Caco-2 (cell line): Measurements from ENCODE around the gene DTNB. TPM values are rescaled to one million over a fixed set of nuclear protein-coding genes. Genes with fewer than 3 reads are reported as not detected.

Experiments used
- BruUV-seq: library from RNA; stranded (reverse); fragments of 400-500 nt; replicated peaks from 2 replicates; lab custom pipeline; 2021; lab: Mats Ljungman, UMichigan
- CTCF ChIA-PET: fragments of 300-600 bp; sonication (Branson Sonifier 250); formaldehyde crosslinking; loops from one replicate; lab custom pipeline; 2022; ENCODE audit warnings: antibody characterized with exemption; lab: Charles Lee
- POLR2A ChIA-PET: fragments of 300-600 bp; sonication (Branson Sonifier 250); formaldehyde crosslinking; loops from one replicate; lab custom pipeline; 2022; ENCODE audit warnings: antibody characterized with exemption; lab: Charles Lee
- DNase-seq, 2 experiments: peaks; one replicate each; pipeline versions ENCODE4 v3.0.0 to v3.0.0-alpha.2; 2020 to 2022
- H3K27me3 ChIP-seq: replicated peaks from 2 replicates; pipeline ENCODE4 v1.6.0; 2011; ENCODE audit warnings: low read length; ENCODE audit not compliant: control insufficient read depth, insufficient read depth
- H3K36me3 ChIP-seq: 2 replicates; pipeline ENCODE4 v1.5.1; 2011; ENCODE audit warnings: low read length; ENCODE audit not compliant: control insufficient read depth, insufficient read depth
- H3K4me1 ChIP-seq: fragments of 250-450 bp; sonication (Bioruptor Pico); 2 replicates; pipeline ENCODE4 v1.5.1; 2020; ENCODE audit warnings: mild to moderate bottlenecking
- H3K4me3 ChIP-seq: 2 replicates; pipeline ENCODE4 v1.5.1; 2011; ENCODE audit warnings: low read depth, mild to moderate bottlenecking, control low read depth, low read length
- H3K9me3 ChIP-seq: fragments of 250-450 bp; sonication (Bioruptor Pico); 2 replicates; pipeline ENCODE4 v1.5.1; 2020; ENCODE audit warnings: mild to moderate bottlenecking, moderate library complexity
- H3K27ac Mint-ChIP-seq: one replicate; pipeline ENCODE4 v1.8.0; 2022; ENCODE audit warnings: mixed read lengths; ENCODE audit not compliant: unreplicated experiment
- H3K27me3 Mint-ChIP-seq: one replicate; pipeline ENCODE4 v1.8.0; 2022; ENCODE audit warnings: mixed read lengths; ENCODE audit not compliant: insufficient read depth, unreplicated experiment
- H3K36me3 Mint-ChIP-seq: one replicate; pipeline ENCODE4 v1.8.0; 2022; ENCODE audit warnings: mild to moderate bottlenecking, mixed read lengths; ENCODE audit not compliant: insufficient read depth, unreplicated experiment
- H3K4me1 Mint-ChIP-seq: one replicate; pipeline ENCODE4 v1.8.0; 2022; ENCODE audit warnings: low read depth, mixed read lengths; ENCODE audit not compliant: unreplicated experiment
- H3K4me3 Mint-ChIP-seq: one replicate; pipeline ENCODE4 v1.8.0; 2022; ENCODE audit warnings: mild to moderate bottlenecking, moderate library complexity, mixed read lengths; ENCODE audit not compliant: unreplicated experiment
- H3K9me3 Mint-ChIP-seq: one replicate; pipeline ENCODE4 v1.8.0; 2022; ENCODE audit warnings: mixed read lengths; ENCODE audit not compliant: unreplicated experiment
- intact Hi-C: fragments of 100-400 bp; cut with micrococcal nuclease; formaldehyde crosslinking; loops from one replicate; pipeline ENCODE4 v1.10.0; 2022; ENCODE audit not compliant: unreplicated experiment
- total RNA-seq: library from RNA; stranded (reverse); gene quantifications from 2 replicates; pipeline ENCODE4 v1.2.3, GENCODE V29; 2022
- TF ChIP-seq, protein P1 (sequence below), 2 experiments: fragments of 200-600 bp in 1 of 2; IDR thresholded peaks; 1 replicate in 1 of 2; 2 replicates in 1 of 2; pipeline versions ENCODE4 v1.5.1 to v1.8.0; 2011 to 2022; ENCODE audit warnings: antibody characterized with exemption in 1 of 2, control low read depth in 1 of 2, inconsistent platforms in 1 of 2, low read depth in 1 of 2, low read length in 1 of 2, mild to moderate bottlenecking in 1 of 2, moderate library complexity in 1 of 2; ENCODE audit not compliant: insufficient read depth in 1 of 2, severe bottlenecking in 1 of 2, unreplicated experiment in 1 of 2

Gene DTNB
- total RNA-seq, 1 experiment from 2014 or later, result 50.4 TPM

DNA sequence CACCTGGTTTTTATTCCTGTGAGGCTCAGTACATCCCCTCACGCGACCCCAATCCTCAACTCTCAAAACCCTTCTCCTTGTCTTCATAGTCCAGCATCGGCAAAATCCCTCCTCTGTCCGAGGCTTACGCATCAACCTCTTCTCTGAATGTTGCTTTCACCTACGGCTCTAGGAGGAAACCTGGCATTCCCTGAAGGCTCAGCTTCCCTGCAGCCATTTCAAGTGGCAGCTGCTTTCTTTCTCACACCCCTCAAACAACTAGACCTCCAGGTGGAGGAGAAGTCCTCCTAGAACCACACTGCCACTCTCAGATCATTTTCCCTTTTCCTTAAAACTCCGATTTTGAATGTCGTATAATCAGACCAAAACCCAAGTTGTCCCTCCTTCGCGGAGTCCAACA lies 114.2 kb downstream of the DTNB start:
- CTCF ChIA-PET, result no interaction called here
- no TSS peak for BruUV-seq
- TF ChIP-seq, protein P1, sequence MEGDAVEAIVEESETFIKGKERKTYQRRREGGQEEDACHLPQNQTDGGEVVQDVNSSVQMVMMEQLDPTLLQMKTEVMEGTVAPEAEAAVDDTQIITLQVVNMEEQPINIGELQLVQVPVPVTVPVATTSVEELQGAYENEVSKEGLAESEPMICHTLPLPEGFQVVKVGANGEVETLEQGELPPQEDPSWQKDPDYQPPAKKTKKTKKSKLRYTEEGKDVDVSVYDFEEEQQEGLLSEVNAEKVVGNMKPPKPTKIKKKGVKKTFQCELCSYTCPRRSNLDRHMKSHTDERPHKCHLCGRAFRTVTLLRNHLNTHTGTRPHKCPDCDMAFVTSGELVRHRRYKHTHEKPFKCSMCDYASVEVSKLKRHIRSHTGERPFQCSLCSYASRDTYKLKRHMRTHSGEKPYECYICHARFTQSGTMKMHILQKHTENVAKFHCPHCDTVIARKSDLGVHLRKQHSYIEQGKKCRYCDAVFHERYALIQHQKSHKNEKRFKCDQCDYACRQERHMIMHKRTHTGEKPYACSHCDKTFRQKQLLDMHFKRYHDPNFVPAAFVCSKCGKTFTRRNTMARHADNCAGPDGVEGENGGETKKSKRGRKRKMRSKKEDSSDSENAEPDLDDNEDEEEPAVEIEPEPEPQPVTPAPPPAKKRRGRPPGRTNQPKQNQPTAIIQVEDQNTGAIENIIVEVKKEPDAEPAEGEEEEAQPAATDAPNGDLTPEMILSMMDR (IDR thresholded peaks at IDR 0.05; ENCODE audit: insufficient read depth in 1 of 2, low read depth in 1 of 2, low read length in 1 of 2, severe bottlenecking in 1 of 2, unreplicated experiment in 1 of 2), result no peak

DNA sequence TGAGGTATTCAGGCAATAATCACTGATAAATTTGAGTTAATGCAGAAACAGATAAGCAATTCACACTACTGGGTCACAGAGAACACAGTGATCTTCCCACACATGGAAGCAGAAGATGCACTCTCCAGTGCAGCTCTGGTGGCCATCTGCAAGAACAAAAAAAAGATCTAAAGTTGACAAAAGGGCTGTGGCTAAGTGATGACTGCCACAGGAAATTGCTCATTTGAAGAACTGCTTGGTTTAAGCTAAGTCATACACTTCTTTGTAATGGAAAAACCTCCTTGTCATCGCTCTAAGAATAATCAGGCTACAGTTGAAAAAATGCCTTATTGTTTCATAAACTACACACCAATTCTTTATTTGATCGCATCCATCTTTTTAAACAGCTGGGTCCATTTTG lies 115.1 kb downstream of the DTNB start:
- H3K27ac Mint-ChIP-seq, result no peak overlapping the region
- H3K4me3 Mint-ChIP-seq, result no peak overlapping the region
- intact Hi-C loops, result no loop called here

More for the DNA sequence above, 114.2 kb downstream of the DTNB start:
- no peaks in the 10 kb centered on the region for H3K27me3 Mint-ChIP-seq
- no peaks in the 10 kb centered on the region for H3K4me1 Mint-ChIP-seq
- peaks cover 4% of the 10 kb centered on the region for H3K36me3 Mint-ChIP-seq
- H3K4me1 ChIP-seq, result no peaks in the 10 kb centered on the region
- no peaks in the 10 kb centered on the region for H3K27me3 ChIP-seq
- H3K27ac Mint-ChIP-seq, result no peak overlapping the region
- H3K4me3 ChIP-seq, result no peak overlapping the region
- H3K36me3 ChIP-seq, result no peaks in the 10 kb centered on the region
- intact Hi-C loops, result no loop called here
- no peak overlapping the region for H3K4me3 Mint-ChIP-seq
- POLR2A ChIA-PET, result no interaction called here
- H3K9me3 Mint-ChIP-seq, result no peaks in the 10 kb centered on the region
- H3K9me3 ChIP-seq, result no peaks in the 10 kb centered on the region
- no peak for DNase-seq

DNA sequence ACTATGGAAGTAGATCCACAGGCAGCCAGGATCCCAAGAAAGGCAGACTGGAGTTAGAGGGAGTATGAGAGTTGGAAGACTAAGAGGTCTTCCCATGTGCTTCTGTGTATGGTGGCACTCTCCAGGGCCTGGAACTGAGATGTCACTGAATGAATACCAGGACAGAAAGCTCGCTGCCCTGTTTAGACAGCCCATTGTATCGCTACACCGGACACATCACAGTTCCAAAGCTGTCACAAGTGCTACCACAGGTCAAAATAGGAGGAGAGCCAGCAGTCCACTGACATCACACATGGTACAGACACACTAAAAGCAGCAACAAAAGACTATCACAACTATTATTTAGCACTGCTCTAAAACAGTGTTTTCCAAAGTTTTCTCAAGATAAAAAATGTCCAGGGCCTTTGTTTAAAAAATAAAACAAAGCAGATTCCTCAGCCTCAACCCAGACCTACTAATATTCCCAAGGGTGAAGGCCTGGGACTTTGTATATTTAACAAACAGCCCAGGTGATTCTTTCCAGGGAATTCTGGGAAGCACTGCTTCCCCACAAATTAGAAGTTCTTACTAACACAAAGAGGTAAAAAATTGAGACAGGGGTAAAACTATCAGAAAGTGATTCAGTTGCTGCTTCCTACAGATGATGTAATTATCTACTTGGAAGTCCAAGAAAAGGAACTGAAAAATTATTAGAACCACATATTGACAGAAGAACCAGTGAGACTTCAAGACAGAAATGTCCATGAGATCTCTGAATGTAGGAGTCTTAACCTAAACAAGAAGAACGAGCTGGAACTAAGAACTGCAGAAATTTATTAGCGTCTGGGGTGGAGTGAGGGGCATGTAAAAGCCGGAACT lies 116.0 kb downstream of the DTNB start:
- H3K27ac Mint-ChIP-seq, result no peak overlapping the region
- Histone ChIP-seq H3K4me1 (no peaks in the 10 kb centered on the region), H3K9me3 (no peaks in the 10 kb centered on the region), H3K36me3 (no peaks in the 10 kb centered on the region), H3K4me3 (no peak overlapping the region), H3K27me3 (no peaks in the 10 kb centered on the region)
- H3K4me1 Mint-ChIP-seq, result no peaks in the 10 kb centered on the region
- H3K27me3 Mint-ChIP-seq, result no peaks in the 10 kb centered on the region
- TF ChIP-seq, protein P1 (IDR thresholded peaks at IDR 0.05; ENCODE audit: insufficient read depth in 1 of 2, low read depth in 1 of 2, low read length in 1 of 2, severe bottlenecking in 1 of 2, unreplicated experiment in 1 of 2), result no peak
- ChIA-PET POLR2A (no interaction called here), CTCF (no interaction called here)
- no peak overlapping the region for H3K4me3 Mint-ChIP-seq
- no peak for DNase-seq
- intact Hi-C loops, result no loop called here
- peaks cover 4% of the 10 kb centered on the region for H3K36me3 Mint-ChIP-seq
- no peaks in the 10 kb centered on the region for H3K9me3 Mint-ChIP-seq
- BruUV-seq, result no TSS peak

More for the DNA sequence above, 115.1 kb downstream of the DTNB start:
- Histone ChIP-seq H3K4me1 (no peaks in the 10 kb centered on the region), H3K36me3 (no peaks in the 10 kb centered on the region), H3K4me3 (no peak overlapping the region), H3K27me3 (no peaks in the 10 kb centered on the region), H3K9me3 (no peaks in the 10 kb centered on the region)
- H3K36me3 Mint-ChIP-seq, result peaks cover 4% of the 10 kb centered on the region
- CTCF ChIA-PET, result no interaction called here
- TF ChIP-seq, protein P1 (IDR thresholded peaks at IDR 0.05; ENCODE audit: insufficient read depth in 1 of 2, low read depth in 1 of 2, low read length in 1 of 2, severe bottlenecking in 1 of 2, unreplicated experiment in 1 of 2), result no peak
- H3K9me3 Mint-ChIP-seq, result no peaks in the 10 kb centered on the region
- H3K4me1 Mint-ChIP-seq, result no peaks in the 10 kb centered on the region
- no peaks in the 10 kb centered on the region for H3K27me3 Mint-ChIP-seq
- BruUV-seq, result no TSS peak
- POLR2A ChIA-PET, result no interaction called here
- DNase-seq, result no peak
